GM21737 (cell line): ENCODE results near the gene RANGRF.
"Not testable (repeated sequence)": the region's sequence is repeated elsewhere in the genome, so short reads cannot be mapped to it uniquely, and the experiment has no call there.

Experiments used
- ATAC-seq: cut with Tn5 transposase; IDR thresholded peaks from one replicate; pipeline ENCODE4 v1.9.1; 2021; ENCODE audit warnings: mild to moderate bottlenecking, moderate library complexity; ENCODE audit not compliant: unreplicated experiment

RANGRF gene, protein sequence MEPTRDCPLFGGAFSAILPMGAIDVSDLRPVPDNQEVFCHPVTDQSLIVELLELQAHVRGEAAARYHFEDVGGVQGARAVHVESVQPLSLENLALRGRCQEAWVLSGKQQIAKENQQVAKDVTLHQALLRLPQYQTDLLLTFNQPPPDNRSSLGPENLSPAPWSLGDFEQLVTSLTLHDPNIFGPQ

DNA sequence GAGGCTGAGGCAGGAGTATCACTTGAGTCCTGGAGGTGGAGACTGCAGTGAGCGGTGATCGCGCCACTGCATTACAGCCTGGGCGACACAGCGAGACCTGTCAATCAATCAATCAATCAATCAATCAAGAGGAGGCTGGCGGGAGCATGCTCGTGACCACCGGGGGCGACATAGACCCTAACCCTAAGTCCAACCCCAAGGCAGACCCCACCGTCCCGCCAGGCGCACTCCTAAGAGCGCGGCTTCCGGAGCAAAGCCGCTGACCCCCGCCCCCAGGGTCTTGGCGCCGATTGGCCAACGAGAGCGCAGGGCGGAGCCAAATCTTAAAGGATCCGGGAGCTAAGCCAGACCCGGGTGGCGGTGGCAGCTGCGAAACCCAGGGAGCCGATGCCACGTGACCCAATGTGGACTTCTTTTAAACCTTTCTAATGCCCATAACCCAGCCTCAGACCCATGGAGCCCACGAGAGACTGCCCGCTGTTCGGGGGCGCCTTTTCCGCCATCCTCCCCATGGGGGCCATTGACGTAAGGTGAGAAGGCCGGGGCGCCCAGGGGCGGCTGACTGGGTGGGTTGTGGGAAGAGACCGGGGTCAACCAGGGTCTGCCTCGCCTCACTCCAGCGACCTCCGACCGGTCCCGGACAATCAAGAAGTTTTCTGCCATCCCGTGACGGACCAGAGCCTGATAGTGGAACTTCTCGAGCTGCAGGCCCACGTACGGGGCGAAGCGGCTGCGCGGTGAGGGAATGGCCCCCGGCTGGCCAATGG lies at the start of gene RANGRF:
Gene RANGRF (plus strand): TSS at position 335 of the 767 bp plus-strand sequence. CDS start 119 bp downstream, at position 454.
- ATAC-seq: peak; percentile 76

GRCh38 chr17:8243827-8244226 lies 44.6 kb upstream of the RANGRF start:
- no peak for ATAC-seq

- no peak for ATAC-seq
These were observed 43.7 kb upstream of the RANGRF start for GRCh38 chr17:8244768-8245167.

GRCh38 chr17:8248751-8249607 lies 39.5 kb upstream of the RANGRF start, which contains the start of gene PFAS:
TSS of gene PFAS (plus strand) at chr17:8249289. CDS start at chr17:8253938, 4,649 bp downstream.
- peak; percentile 46 for ATAC-seq

- no peak for ATAC-seq
These were observed 38.6 kb upstream of the RANGRF start for GRCh38 chr17:8249621-8250500.

DNA sequence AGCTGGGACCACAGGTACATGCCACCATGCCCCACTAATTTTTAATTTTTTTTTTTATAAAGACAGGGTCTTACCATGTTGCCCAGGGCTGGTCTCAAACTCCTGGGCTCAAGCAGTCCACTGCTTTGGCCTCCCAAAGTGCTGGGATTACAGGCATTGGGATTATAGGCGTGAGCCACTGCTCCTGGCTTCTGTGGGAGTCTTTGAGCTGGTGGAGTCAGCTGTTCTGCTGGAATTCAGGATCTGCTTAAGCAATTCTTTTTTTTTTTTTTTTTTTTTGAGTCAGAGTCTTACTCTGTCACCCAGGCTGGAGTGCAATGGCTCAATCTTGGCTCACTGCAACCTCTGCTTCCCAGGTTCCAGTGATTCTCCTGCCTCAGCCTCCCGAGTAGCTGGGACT lies 37.1 kb upstream of the RANGRF start:
- not testable (repeated sequence) for ATAC-seq

DNA sequence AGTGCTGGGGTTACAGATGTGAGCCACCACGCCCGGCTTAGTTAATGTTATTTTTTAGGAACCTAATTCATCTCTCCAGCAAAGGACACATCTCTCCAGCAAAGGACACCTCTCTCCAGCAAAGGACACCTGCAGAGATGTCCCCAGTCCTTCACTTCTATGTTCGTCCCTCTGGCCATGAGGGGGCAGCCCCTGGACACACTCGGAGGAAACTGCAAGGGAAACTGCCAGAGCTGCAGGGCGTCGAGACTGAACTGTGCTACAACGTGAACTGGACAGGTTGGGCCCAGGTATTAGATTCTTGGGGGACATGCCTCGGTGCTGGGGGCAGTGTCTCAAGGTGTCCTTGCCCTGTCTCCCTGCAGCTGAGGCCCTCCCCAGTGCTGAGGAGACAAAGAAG lies 34.7 kb upstream of the RANGRF start:
- no peak for ATAC-seq

- ATAC-seq: no peak
These were observed 33.6 kb upstream of the RANGRF start for GRCh38 chr17:8254881-8255280.

DNA sequence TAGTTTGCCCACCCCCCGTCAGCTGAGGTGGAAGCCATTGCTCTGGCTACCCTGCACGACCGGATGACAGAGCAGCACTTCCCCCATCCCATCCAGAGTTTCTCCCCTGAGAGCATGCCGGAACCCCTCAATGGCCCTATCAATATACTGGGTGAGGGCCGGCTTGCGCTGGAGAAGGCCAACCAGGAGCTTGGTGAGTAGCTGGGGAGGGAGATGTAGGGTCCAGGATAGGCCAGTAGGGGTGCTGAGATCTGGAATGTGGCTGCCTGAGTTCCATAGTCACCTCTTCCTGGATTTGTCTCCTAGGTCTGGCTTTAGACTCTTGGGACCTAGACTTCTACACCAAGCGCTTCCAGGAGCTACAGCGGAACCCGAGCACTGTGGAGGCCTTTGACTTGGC lies 33.0 kb upstream of the RANGRF start:
- no peak for ATAC-seq

GRCh38 chr17:8256291-8256690 lies 32.2 kb upstream of the RANGRF start:
- ATAC-seq: no peak

GRCh38 chr17:8256691-8257090 lies 31.8 kb upstream of the RANGRF start:
- ATAC-seq: no peak

DNA sequence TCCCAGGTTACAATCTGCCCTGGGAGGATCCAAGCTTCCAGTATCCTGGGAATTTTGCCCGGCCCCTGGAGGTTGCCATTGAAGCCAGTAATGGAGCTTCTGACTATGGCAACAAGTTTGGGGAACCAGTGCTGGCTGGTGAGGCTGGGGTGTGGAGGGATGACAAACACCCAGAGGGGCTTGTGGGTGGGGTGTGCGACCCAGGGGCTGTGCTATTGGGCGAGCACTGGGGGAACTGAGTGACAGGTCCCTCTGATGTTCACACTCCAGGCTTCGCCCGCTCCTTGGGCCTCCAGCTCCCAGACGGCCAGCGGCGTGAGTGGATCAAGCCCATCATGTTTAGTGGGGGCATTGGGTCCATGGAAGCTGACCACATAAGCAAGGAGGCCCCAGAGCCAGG lies 30.7 kb upstream of the RANGRF start:
- ATAC-seq: no peak

DNA sequence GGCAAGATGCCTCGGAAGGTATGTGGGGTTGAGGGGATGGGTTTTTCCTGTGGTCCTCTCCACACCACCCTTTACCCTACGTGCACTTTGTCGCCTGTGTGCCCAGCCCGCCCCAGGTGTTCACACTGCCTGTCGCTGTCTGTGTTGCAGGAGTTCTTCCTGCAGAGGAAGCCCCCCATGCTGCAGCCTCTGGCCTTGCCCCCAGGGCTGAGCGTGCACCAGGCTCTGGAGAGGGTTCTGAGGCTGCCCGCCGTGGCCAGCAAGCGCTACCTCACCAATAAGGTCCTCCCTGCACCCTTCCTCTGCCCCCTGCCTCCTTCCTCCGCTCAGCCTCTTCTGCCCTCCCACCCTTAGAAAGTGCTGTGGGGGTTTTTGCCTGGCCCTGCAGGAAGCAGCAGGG lies 24.1 kb upstream of the RANGRF start:
- ATAC-seq: no peak

DNA sequence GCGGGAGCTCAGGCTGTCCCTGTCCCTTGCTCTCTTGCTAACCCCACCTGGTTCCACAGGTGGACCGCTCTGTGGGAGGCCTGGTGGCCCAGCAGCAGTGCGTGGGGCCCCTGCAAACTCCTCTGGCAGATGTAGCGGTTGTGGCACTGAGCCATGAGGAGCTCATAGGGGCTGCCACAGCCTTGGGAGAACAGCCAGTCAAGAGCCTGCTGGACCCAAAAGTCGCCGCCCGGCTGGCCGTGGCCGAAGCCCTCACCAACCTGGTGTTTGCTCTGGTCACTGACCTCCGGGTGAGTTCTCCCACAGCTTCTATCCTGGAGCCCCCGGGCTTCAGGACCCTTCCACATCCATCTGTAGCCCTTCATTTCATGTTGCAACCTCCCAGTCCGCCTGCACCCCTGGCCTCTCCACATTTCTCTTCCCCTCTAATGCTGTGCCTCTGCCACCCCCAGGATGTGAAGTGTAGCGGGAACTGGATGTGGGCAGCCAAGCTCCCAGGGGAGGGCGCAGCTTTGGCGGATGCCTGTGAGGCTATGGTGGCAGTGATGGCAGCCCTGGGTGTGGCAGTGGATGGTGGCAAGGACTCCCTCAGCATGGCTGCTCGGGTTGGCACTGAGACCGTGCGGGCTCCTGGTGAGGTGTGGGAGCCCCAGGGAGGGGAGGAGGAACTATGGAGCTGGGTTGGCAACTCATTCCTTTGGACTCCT lies 23.5 kb upstream of the RANGRF start:
- no peak for ATAC-seq

DNA sequence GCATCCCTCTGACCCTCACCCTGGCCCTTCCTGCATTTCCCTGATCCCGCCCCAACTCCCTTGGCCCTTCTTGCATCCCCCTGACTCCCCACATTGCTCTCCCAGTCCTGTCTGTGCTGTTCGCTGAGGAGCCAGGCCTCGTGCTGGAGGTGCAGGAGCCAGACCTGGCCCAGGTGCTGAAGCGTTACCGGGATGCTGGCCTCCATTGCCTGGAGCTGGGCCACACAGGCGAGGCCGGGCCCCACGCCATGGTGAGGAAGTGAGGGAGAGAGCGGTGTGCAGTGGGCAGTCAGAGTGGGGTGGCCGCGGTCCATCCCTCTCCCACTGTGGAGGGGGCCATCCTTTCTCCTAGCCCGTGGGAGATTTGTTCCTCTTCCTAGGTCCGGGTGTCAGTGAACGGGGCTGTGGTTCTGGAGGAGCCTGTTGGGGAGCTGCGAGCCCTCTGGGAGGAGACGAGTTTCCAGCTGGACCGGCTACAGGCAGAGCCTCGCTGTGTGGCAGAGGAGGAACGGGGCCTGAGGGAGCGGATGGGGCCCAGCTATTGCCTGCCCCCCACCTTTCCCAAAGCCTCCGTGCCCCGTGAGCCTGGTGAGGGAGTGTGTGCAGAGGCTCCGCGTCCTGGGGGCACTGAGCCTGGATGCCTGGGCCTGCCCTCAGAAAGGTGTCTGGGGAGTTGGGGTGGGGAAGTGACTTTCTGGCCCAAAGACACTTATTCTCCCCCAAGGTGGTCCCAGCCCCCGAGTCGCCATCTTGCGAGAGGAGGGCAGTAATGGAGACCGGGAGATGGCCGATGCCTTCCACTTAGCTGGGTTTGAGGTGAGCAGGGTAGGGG lies 21.6 kb upstream of the RANGRF start:
- no peak for ATAC-seq

- ATAC-seq: no peak
These were observed 20.9 kb upstream of the RANGRF start for GRCh38 chr17:8267480-8268147.

DNA sequence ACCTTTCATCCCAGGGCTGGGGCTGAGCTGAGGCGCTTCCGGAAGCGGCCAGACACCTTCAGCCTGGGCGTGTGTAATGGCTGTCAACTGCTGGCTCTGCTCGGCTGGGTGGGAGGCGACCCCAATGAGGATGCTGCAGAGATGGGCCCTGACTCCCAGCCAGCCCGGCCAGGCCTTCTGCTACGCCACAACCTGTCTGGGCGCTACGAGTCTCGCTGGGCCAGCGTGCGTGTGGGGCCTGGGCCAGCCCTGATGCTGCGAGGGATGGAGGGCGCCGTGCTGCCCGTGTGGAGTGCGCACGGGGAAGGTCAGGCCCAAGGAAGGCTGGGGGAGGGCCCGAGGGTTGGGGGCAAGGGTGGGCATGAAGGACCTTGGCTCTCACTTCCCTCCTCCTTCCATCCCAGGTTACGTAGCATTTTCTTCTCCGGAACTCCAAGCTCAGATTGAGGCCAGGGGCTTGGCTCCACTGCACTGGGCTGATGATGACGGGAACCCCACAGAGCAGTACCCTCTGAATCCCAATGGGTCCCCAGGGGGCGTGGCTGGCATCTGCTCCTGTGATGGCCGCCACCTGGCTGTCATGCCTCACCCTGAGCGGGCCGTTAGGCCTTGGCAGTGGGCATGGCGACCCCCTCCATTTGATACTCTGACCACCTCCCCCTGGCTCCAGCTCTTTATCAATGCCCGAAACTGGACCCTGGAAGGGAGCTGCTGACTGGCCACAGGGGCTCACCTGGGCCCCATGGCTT lies 19.7 kb upstream of the RANGRF start:
- ATAC-seq: no peak

- ATAC-seq: no peak
These were observed 16.0 kb upstream of the RANGRF start for GRCh38 chr17:8272421-8272820.
